Measurements from ENCODE around the gene HGF.

HGF gene

DNA sequence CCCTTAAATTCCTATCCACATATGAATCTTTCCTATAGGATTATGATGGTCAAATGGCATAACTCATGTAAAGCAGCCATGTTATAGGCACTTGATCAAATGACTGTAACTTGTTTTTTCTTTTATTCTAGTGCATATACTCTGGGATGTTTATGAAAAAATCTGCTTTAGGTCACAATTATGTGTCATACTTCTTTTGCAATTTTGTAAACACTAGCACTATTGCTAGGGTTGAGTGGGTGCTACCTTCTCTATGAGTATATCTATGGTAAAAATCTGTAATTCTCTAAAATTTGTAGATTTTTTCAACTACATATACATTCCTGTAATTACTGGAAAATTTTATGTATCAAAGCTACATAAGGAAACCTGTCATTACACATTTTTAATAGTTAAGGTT, 50.0 kb downstream of the HGF start:
- DNase-seq (ENCODE audit: low read depth in 3 of 3), result no peak

GRCh38 chr7:81715984-81716588, 53.8 kb downstream of the HGF start:
- no peak for DNase-seq (ENCODE audit: low read depth in 3 of 3)

DNA sequence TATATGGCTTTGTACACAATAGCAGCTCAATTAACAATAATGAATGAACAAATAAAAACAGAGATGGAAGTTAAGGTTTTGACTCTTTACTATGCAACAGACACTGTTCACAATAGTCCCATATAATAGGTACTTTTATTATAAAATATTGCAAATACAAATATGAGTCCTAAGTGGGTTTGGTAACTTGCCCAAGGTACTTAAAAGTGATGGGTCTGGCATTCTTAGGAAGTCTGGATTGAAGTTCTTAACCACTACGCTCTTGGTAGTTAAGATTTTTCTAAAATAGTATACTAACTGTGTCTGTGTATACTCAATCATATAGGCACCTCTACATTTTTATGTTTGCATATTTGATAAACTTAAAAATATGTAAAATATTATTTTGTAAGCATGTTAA, 55.5 kb downstream of the HGF start:
- DNase-seq (ENCODE audit: low read depth in 3 of 3), result no peak

DNA sequence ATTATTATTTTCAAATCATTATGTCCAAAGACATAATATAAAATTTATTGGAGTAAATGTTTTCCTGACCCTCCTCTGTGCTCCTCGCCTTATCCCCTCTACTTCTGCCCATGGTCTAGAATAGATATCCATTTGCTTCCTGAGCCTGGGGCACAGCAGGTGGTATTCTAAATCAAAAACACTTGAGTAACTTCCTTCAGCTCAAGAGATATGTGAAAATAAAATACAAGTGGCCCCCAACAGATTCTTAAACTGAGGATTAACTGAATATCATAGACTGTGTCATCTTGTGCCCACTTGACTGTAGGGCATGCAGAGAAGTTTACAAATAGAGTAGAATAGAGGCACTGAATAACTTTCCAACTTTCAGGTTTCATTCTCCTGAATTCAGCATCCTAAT, 59.1 kb downstream of the HGF start:
- DNase-seq (ENCODE audit: low read depth in 3 of 3), result no peak

- DNase-seq (ENCODE audit: low read depth in 3 of 3), result no peak
Observed at GRCh38 chr7:81709836-81710235, 60.0 kb downstream of the HGF start.

GRCh38 chr7:81707966-81708365, 61.9 kb downstream of the HGF start:
- DNase-seq (ENCODE audit: low read depth in 3 of 3), result no peak

DNA sequence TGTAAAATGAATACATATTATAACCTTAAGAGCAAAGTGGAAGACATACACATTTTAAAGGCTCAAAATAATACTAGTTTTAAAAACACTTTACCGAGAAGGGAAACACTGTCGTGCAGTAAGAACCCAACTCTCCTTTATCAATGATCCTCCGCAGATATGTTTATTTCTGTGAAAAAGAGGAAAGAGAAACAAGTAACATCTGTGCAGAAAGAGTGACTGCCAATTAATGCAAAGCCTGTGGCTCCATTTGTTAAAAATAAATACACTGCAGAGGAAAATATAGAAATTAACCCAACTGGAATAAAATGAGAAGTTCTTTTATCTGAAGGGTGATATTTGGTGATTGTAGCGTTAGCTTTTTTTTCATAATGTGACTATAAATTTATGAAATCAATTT, 62.7 kb downstream of the HGF start:
- no peak for DNase-seq (ENCODE audit: low read depth in 3 of 3)

GRCh38 chr7:81705206-81705605, 64.6 kb downstream of the HGF start:
- DNase-seq (ENCODE audit: low read depth in 3 of 3), result no peak

GRCh38 chr7:81704595-81704994, 65.3 kb downstream of the HGF start:
- no peak for DNase-seq (ENCODE audit: low read depth in 3 of 3)

DNA sequence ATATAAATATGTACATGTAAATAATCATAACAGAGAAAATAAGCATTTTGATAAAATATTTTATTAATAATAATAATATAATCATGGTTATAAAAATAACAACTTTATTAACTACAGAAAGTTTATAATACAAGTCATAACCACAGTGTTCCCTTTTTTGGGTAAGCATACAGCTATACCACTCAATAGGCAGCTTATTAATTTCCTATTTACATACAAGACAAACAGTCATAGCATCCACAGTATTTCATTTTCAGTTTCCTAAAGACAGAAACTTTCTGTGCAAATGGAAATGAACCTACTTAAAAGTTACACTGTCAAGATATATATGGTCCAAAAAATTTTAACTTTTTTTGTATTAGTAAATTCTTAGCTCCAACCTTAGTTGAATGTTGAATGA, 70.9 kb downstream of the HGF start:
- no peak for DNase-seq (ENCODE audit: low read depth in 3 of 3)

DNA sequence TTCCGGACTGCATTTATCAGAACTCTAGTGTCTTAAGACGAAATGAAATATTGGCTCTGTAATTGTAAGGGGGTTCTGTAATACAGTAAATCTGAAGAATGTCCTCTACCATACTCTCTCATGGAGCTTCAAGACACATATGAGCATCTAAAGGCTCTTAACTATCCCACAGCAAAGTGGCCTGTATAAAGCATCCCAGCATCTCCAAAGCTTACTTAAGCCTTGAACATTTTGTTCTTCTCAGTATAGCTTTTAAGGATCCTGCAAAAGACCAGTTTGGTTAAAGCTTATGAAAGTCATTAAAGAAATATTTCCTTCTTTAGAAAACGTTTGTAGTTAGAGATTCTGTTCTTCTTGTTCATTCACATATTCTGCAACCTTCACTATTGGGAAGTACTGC, 75.1 kb downstream of the HGF start:
- DNase-seq (ENCODE audit: low read depth in 3 of 3), result no peak

- no peak for DNase-seq (ENCODE audit: low read depth in 3 of 3)
Observed at GRCh38 chr7:81693894-81694293, 76.0 kb downstream of the HGF start.

GRCh38 chr7:81693080-81693479, 76.8 kb downstream of the HGF start:
- DNase-seq (ENCODE audit: low read depth in 3 of 3), result no peak

- no peak for DNase-seq (ENCODE audit: low read depth in 3 of 3)
Observed at GRCh38 chr7:81692146-81692905, 77.5 kb downstream of the HGF start.

DNA sequence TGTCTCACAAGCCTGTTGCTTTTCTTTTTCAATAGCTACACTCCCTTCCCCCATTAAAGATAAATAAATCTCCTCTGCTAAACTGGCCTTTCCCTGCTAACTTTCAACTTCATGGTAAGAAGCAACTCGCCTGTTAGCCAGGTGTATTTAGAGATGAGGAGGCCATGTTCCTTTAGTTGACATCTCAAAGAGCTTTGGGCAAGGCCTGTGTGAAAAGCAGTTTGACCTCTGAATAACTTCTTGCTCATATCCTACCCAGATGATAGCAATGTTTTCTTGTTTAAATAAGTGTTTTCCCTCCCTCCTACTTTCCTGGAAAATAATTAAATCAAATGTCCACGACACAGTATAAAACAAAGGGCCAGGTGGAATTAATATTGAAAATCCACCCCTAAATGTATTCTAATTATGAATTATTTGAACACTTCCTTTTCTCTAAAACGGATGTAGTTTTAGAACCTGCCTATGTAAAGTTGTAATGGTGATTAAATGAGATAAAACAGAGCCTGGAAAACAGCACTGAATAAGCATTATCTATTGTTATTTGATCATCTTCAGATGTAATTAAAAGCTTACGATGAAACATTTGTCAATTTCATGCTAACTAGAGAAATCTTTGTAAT, 78.5 kb downstream of the HGF start:
- DNase-seq (ENCODE audit: low read depth in 3 of 3), result no peak

DNA sequence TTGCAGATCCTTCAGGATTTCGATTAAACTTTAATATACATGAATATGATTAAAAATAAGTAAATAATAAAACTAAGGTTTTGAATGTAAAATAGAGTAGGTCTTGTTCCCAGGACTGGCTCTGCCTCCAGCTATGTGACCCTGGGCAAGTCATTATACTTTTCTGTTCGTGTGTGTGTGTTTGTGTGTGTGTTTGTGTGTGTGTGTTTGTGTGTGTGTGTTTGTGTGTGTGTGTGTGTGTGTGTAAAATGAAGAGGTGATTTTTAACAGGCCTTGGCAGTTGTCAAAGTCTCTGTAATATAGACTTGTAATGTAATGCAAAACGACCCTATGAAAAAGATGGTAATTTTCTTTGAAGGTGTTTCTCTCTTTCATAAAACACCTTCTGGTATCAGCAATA, 79.2 kb downstream of the HGF start:
- no peak for DNase-seq (ENCODE audit: low read depth in 3 of 3)

DNA sequence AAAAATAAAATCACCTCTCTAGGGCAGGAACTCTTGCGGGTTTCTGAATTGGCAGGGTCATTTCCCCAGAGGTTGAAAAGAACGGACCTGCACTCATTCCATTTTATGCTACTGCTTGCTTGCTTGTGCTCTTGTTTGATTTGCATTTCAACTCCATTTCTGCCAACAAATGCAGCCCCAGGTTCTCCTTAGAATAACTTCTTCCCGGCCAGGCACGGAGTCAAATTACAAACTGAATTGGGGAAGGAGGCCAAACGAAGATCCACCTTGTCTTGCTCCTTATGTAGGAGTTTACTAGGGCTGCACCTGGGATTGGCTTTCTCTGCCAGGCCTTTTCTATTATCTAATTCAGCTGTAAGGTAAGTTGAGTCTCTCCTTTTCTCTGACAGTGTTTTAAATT, 79.6 kb downstream of the HGF start:
- no peak for DNase-seq (ENCODE audit: low read depth in 3 of 3)

- DNase-seq (ENCODE audit: low read depth in 3 of 3), result no peak
Observed at GRCh38 chr7:81688622-81689411, 81.0 kb downstream of the HGF start.

DNA sequence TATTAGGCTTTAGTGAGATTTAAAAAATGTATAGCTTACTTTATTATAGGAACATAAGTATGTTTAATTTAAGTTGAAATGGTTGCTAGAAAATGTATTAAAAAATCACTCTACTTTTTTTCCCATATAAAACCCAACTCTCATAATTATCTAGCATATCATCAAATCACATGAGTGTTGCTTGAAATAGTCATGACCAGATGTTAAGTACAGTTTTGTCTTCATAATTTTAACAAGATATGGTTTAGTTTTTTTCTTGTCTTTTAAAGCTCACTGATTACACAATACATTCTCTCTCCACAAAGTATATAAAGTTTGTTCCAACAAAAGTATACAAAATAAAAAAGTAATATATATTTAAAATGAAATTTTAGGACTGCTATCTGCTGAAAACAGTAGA, 82.8 kb downstream of the HGF start:
- no peak for DNase-seq (ENCODE audit: low read depth in 3 of 3)

- DNase-seq (ENCODE audit: low read depth in 3 of 3), result no peak
Observed at GRCh38 chr7:81685270-81685868, 84.5 kb downstream of the HGF start.

- no peak for DNase-seq (ENCODE audit: low read depth in 3 of 3)
Observed at GRCh38 chr7:81684514-81685269, 85.2 kb downstream of the HGF start.

Data from stimulated activated CD4-positive, alpha-beta T cell treated with anti-CD3 and anti-CD28 coated beads, TNF-alpha, amount 100 ng/mL, for 4 hours (primary cell).